SU-DHL-6 (cell line): Measurements from ENCODE around the gene SERINC5.

Source experiments
- EZH2phosphoT487 ChIP-seq: fragments of 200-600 bp; sonication (generic), shearing (Covaris generic); conservative IDR thresholded peaks from 2 replicates; pipeline ENCODE4 v1.6.1; 2018; ENCODE audit warnings: mild to moderate bottlenecking, antibody characterized with exemption, low read length, moderate library complexity, mixed read lengths
- TF ChIP-seq, protein P1 (sequence below): fragments of 200-600 bp; sonication (generic); IDR thresholded peaks from one replicate; pipeline ENCODE4 v1.5.1; 2017; ENCODE audit warnings: antibody characterized with exemption, mild to moderate bottlenecking, low read length, moderate library complexity; ENCODE audit not compliant: insufficient read depth, poor library complexity, severe bottlenecking

DNA sequence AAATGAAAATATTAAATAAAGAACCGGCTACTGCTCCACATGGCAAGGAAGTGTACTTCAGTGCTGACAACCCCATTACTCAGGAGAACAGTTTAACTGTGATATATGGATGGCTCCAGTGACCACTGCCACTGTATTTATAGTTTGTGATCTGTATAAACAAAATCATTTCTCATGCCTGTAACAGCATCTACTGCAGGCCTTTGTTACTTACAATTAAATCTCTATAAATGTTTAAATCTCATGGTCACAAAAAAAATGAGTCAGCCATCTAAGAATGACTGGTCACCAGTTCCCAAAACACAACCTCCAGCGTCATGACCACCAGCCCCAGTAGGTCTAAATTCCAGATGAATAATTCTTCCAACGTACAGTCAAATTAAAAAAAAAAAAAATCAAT is 24.6 kb downstream of the SERINC5 start:
- TF ChIP-seq, protein P1, sequence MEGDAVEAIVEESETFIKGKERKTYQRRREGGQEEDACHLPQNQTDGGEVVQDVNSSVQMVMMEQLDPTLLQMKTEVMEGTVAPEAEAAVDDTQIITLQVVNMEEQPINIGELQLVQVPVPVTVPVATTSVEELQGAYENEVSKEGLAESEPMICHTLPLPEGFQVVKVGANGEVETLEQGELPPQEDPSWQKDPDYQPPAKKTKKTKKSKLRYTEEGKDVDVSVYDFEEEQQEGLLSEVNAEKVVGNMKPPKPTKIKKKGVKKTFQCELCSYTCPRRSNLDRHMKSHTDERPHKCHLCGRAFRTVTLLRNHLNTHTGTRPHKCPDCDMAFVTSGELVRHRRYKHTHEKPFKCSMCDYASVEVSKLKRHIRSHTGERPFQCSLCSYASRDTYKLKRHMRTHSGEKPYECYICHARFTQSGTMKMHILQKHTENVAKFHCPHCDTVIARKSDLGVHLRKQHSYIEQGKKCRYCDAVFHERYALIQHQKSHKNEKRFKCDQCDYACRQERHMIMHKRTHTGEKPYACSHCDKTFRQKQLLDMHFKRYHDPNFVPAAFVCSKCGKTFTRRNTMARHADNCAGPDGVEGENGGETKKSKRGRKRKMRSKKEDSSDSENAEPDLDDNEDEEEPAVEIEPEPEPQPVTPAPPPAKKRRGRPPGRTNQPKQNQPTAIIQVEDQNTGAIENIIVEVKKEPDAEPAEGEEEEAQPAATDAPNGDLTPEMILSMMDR: no peak
- no peak for TF ChIP-seq EZH2phosphoT487
